ENCODE results near the gene NEK9.

NEK9 gene

GRCh38 chr14:75096959-75097358, 29.9 kb downstream of the NEK9 start:
- H3K4me3 ChIP-seq (ENCODE audit: low read length) = no peak overlapping the region
- no peak for TF ChIP-seq CTCF (IDR thresholded peaks at IDR 0.05; ENCODE audit: insufficient read depth, low read depth, low read length, missing control alignments)
- DNase-seq (ENCODE audit: low read depth) = no peak

- no peak overlapping the region for H3K4me3 ChIP-seq (ENCODE audit: low read length)
- no peak for TF ChIP-seq CTCF (IDR thresholded peaks at IDR 0.05; ENCODE audit: insufficient read depth, low read depth, low read length, missing control alignments)
- DNase-seq (ENCODE audit: low read depth) = no peak
These were observed 31.2 kb downstream of the NEK9 start for GRCh38 chr14:75095690-75096089.

- no peak for DNase-seq (ENCODE audit: low read depth)
- TF ChIP-seq CTCF (IDR thresholded peaks at IDR 0.05; ENCODE audit: insufficient read depth, low read depth, low read length, missing control alignments) = no peak
- no peak overlapping the region for H3K4me3 ChIP-seq (ENCODE audit: low read length)
These were observed 32.0 kb downstream of the NEK9 start for GRCh38 chr14:75094896-75095295.

GRCh38 chr14:75092698-75093097, 34.1 kb downstream of the NEK9 start:
- DNase-seq (ENCODE audit: low read depth) = no peak
- no peak for TF ChIP-seq CTCF (IDR thresholded peaks at IDR 0.05; ENCODE audit: insufficient read depth, low read depth, low read length, missing control alignments)
- no peak overlapping the region for H3K4me3 ChIP-seq (ENCODE audit: low read length)

- TF ChIP-seq CTCF (IDR thresholded peaks at IDR 0.05; ENCODE audit: insufficient read depth, low read depth, low read length, missing control alignments) = no peak
- DNase-seq (ENCODE audit: low read depth) = no peak
- H3K4me3 ChIP-seq (ENCODE audit: low read length) = no peak overlapping the region
These were observed 35.6 kb downstream of the NEK9 start for GRCh38 chr14:75091251-75091650.

- DNase-seq (ENCODE audit: low read depth) = no peak
These were observed 36.5 kb downstream of the NEK9 start for GRCh38 chr14:75090353-75090752.

More at GRCh38 chr14:75090353-75090752, 36.5 kb downstream of the NEK9 start:
- no peak for TF ChIP-seq CTCF (IDR thresholded peaks at IDR 0.05; ENCODE audit: insufficient read depth, low read depth, low read length, missing control alignments)
- no peak overlapping the region for H3K4me3 ChIP-seq (ENCODE audit: low read length)

Data from epithelial cell of esophagus (primary cell).